ENCODE measurements around the gene VPS36. TPM values are rescaled to one million over a fixed set of nuclear protein-coding genes. Genes with fewer than 3 reads are reported as not detected.

VPS36 gene
- total RNA-seq, 2 donors from 2014 or later = 35.2 to 50.7 TPM

DNA sequence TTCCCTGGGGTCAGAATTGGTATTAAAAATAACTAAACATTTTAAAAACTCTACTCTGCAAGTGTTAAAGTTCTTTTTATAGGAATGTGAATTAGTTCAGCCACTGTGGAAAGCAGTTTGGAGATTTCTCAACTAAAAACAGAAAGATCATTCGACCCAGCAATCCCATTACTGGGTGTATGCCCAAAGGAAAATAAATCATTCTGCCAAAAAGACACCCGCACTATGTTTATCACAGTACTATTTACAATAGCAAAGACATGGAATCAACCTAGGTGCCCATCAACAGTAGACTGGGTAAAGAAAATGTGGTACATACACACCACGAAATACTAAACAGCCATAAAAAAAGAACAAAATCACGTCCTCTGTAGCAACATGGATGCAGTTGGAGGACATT lies 43.8 kb downstream of the VPS36 start:
- Histone ChIP-seq H3K27ac (no peak overlapping the region), H3K4me3 (no peak overlapping the region), H3K27me3 (peaks cover 13% of the 10 kb centered on the region), H3K4me1 (peaks cover 5% of the 10 kb centered on the region), H3K9me3 (no peaks in the 10 kb centered on the region), H3K36me3 (no peaks in the 10 kb centered on the region), H3K9ac (ENCODE audit: low read depth in 2 of 2, low read length in 2 of 2) (no peak overlapping the region)
- intact Hi-C loops (cut with DNase I) = no loop called here
- TF ChIP-seq, protein P1, sequence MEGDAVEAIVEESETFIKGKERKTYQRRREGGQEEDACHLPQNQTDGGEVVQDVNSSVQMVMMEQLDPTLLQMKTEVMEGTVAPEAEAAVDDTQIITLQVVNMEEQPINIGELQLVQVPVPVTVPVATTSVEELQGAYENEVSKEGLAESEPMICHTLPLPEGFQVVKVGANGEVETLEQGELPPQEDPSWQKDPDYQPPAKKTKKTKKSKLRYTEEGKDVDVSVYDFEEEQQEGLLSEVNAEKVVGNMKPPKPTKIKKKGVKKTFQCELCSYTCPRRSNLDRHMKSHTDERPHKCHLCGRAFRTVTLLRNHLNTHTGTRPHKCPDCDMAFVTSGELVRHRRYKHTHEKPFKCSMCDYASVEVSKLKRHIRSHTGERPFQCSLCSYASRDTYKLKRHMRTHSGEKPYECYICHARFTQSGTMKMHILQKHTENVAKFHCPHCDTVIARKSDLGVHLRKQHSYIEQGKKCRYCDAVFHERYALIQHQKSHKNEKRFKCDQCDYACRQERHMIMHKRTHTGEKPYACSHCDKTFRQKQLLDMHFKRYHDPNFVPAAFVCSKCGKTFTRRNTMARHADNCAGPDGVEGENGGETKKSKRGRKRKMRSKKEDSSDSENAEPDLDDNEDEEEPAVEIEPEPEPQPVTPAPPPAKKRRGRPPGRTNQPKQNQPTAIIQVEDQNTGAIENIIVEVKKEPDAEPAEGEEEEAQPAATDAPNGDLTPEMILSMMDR (IDR thresholded peaks at IDR 0.05) = no peak
- DNase-seq = no peak

DNA sequence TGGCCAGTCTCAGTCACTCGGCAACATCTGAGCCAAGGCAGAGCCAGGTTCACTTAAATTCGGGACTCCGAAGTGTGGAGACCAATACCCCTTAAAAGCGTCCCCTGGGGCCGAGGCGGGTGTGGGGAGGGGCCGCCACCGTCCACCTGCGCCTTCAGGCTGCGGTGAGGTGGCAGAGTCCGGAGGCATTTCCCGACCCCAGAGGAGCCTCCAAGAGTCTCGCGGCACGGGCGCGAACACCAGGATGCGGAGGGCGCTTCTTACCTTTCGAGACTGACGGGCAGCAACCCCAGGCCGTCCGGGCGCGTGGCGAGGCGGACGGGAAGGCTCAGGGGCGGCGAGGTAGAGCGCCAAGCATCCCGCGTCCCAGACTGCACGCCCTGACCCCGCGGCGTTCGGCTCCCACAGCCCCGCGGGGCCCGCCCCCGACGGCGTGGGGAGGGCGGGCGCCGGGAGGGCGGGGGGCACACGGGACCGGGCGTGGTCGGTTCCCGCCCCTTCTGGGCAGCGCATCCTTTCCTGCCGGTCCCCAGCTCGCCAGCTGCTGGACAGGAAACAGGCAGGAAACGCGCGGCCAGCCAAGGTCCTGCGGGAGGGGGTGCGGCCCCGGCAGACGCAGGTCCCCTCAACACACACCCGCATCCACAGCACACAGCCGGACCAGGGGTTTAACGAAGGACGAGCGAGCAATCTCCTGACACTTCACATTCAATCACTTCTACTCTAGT lies 44.5 kb downstream of the VPS36 start, which contains the start of gene THSD1:
THSD1 (minus strand) TSS at position 406 of the 728 bp plus-strand sequence. CDS start 3,572 bp downstream, outside the sequence.
- peak; percentile 38 for DNase-seq
- H3K27me3 ChIP-seq = peaks cover 13% of the 10 kb centered on the region
- no peaks in the 10 kb centered on the region for H3K36me3 ChIP-seq
- peak within 1 kb of the TSS in 1 of 2 donors; percentile 69 for H3K9ac ChIP-seq (ENCODE audit: low read depth in 2 of 2, low read length in 2 of 2)
- H3K27ac ChIP-seq = no peak within 1 kb of the TSS
- TF ChIP-seq, protein P1 (IDR thresholded peaks at IDR 0.05) = no peak
- H3K4me1 ChIP-seq = peaks cover 5% of the 10 kb centered on the region
- H3K4me3 ChIP-seq = peak within 1 kb of the TSS; percentile 30
- intact Hi-C loops (cut with DNase I) = no loop called here
- no peaks in the 10 kb centered on the region for H3K9me3 ChIP-seq

DNA sequence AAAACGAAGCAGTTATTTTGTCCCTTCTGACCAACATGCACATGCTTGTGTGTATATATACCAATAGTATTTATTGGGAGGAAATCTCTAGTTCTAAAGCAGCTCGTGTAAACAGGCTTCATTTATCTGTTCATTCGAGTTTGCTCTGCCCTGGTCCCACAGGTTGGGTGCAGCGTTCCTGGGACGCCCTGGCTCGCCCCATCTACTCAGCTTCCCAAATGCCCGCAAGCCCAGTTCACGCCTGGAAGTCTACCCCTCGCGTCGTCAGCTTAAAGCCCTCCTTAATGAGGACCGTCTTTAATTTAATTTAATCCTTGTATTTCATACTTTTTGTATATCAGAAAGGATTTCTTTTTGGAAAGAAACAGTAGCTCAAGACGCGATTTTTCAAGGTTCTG lies 45.1 kb downstream of the VPS36 start:
- H3K36me3 ChIP-seq = no peaks in the 10 kb centered on the region
- TF ChIP-seq, protein P1 (IDR thresholded peaks at IDR 0.05) = no peak
- peaks cover 5% of the 10 kb centered on the region for H3K4me1 ChIP-seq
- peak overlapping the region; percentile 30 for H3K4me3 ChIP-seq
- H3K9ac ChIP-seq (ENCODE audit: low read depth in 2 of 2, low read length in 2 of 2) = peak overlapping the region in 1 of 2 donors; percentile 69
- DNase-seq = no peak
- intact Hi-C loops (cut with DNase I) = no loop called here
- H3K27me3 ChIP-seq = peaks cover 13% of the 10 kb centered on the region
- no peak overlapping the region for H3K27ac ChIP-seq
- no peaks in the 10 kb centered on the region for H3K9me3 ChIP-seq

DNA sequence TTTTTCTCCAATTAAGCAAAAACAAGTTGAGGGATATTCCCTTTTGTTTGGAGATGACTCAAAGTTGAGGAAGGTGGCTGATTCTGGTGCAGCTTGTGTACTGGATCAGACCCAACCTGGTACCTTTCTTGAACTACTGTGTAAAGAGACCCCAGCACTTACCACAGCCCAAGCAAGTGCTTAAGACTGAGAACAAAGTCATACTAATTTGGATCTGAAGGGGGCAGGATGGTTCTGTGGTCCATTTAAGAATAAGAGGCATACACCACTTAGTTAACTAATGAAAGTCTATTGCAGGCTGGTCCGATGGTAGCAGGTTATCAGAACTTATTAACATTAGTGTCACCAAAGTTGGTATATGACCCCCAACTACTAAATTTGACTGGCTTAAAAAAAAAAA lies 50.7 kb downstream of the VPS36 start:
- DNase-seq = no peak
- intact Hi-C loops (cut with DNase I) = no loop called here
- Histone ChIP-seq H3K4me3 (no peak overlapping the region), H3K9ac (ENCODE audit: low read depth in 2 of 2, low read length in 2 of 2) (no peak overlapping the region), H3K36me3 (no peaks in the 10 kb centered on the region), H3K27me3 (no peaks in the 10 kb centered on the region), H3K27ac (no peak overlapping the region), H3K4me1 (no peaks in the 10 kb centered on the region), H3K9me3 (no peaks in the 10 kb centered on the region)
- TF ChIP-seq, protein P1 (IDR thresholded peaks at IDR 0.05) = no peak

DNA sequence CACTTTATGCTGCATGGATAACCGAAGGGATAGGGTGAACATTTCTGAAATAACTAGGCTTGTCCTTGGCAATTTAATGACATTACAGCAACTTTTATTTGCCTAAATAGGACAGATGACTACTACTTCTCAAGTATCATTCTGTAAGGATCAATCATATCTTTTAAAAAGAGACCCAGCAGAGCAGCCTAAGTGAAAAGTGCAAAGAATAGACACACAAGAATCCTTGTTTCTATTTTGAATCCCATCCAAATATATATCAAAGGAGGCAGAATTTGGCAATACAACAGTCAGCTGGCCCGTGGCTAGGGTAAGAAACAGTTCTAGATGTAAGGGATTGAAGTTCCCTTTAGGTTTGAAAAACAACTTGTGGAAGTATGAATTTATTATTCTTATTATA lies 51.4 kb downstream of the VPS36 start:
- Histone ChIP-seq H3K9ac (ENCODE audit: low read depth in 2 of 2, low read length in 2 of 2) (no peak overlapping the region), H3K4me3 (no peak overlapping the region), H3K27ac (no peak overlapping the region), H3K4me1 (no peaks in the 10 kb centered on the region), H3K9me3 (no peaks in the 10 kb centered on the region), H3K27me3 (no peaks in the 10 kb centered on the region), H3K36me3 (no peaks in the 10 kb centered on the region)
- intact Hi-C loops (cut with DNase I) = no loop called here
- no peak for DNase-seq
- TF ChIP-seq, protein P1 (IDR thresholded peaks at IDR 0.05) = no peak

Measured in colonic mucosa (tissue), 4 donors.